K562 (cell line): Measurements from ENCODE around the gene SNX15. TPM values are rescaled to one million over a fixed set of nuclear protein-coding genes. Genes with fewer than 3 reads are reported as not detected.

Experiments
- ATAC-seq: fragments of 200-7000 bp; cut with Tn5 transposase; 3 replicates; pipeline ENCODE4 v1.9.1; 2020; ENCODE audit warnings: moderate library complexity
- BruUV-seq: library from RNA; stranded (reverse); fragments of 400-500 nt; replicated peaks from 2 replicates; lab custom pipeline; 2021; lab: Mats Ljungman, UMichigan
- CTCF ChIA-PET: fragments of 300-600 bp; formaldehyde crosslinking; extraction: SDS; loops from one replicate; lab custom pipeline; 2021; ENCODE audit warnings: low intra/inter-chr PET ratio; lab: Yijun Ruan, JAX
- POLR2A ChIA-PET: fragments of 300-600, 350-650 bp; sonication (Branson Sonifier 250); formaldehyde crosslinking; extraction: SDS; loops from one replicate; lab custom pipeline; 2021; ENCODE audit warnings: antibody characterized with exemption, inconsistent platforms; lab: Yijun Ruan, JAX
- DNase-seq, 4 experiments: peaks; one replicate each; pipeline versions ENCODE4 v3.0.0 to v3.0.0-alpha.2; 2011 to 2018; ENCODE audit warnings: low spot score in 3 of 4, mixed read lengths in 3 of 4; ENCODE audit errors: extremely low read depth in 1 of 4
- FAIRE-seq: peaks from 2 replicates; lab custom pipeline; 2011; peaks lifted over from hg19 to GRCh38; lab: Jason Lieb, UNC
- H2AFZ ChIP-seq: 2 replicates; pipeline ENCODE4 v1.6.0; 2011; ENCODE audit warnings: low read depth, low read length, control low read depth, inconsistent platforms
- H3K27ac ChIP-seq: fragments of 200-600 bp; 3 replicates; pipeline ENCODE4 v1.8.0; 2011; ENCODE audit warnings: low read depth, mild to moderate bottlenecking, control low read depth, inconsistent platforms, low read length, moderate library complexity, mixed read lengths; ENCODE audit errors: extremely low read depth
- H3K27me3 ChIP-seq, 2 experiments: fragments of 300-600 bp in 1 of 2; 2 replicates in 1 of 2; 3 replicates in 1 of 2; pipeline versions ENCODE4 v1.6.0 to v1.8.0; 2011; ENCODE audit warnings: inconsistent platforms in 2 of 2, low read length in 2 of 2, mild to moderate bottlenecking in 1 of 2, mixed read lengths in 1 of 2, moderate library complexity in 1 of 2; ENCODE audit not compliant: control insufficient read depth in 2 of 2, insufficient read depth in 2 of 2
- H3K36me3 ChIP-seq: fragments of 300-600 bp; 3 replicates; pipeline ENCODE4 v1.8.0; 2011; ENCODE audit warnings: mild to moderate bottlenecking, low read length, inconsistent platforms; ENCODE audit not compliant: control insufficient read depth, insufficient read depth
- H3K4me1 ChIP-seq, 2 experiments: fragments of 200-600 bp in 1 of 2; replicated peaks in 1 of 2; 2 replicates in 1 of 2; 3 replicates in 1 of 2; pipeline versions ENCODE4 v1.5.1 to v1.8.0; 2011; ENCODE audit warnings: inconsistent platforms in 2 of 2, low read length in 2 of 2, mild to moderate bottlenecking in 1 of 2, mixed read lengths in 1 of 2, moderate library complexity in 1 of 2; ENCODE audit not compliant: control insufficient read depth in 2 of 2, insufficient read depth in 2 of 2
- H3K4me2 ChIP-seq: 2 replicates; pipeline ENCODE4 v1.6.1; 2011; ENCODE audit warnings: low read length, control low read depth, inconsistent platforms, mixed read lengths; ENCODE audit not compliant: insufficient read depth
- H3K4me3 ChIP-seq: fragments of 200-600 bp; sonication (generic), shearing (Covaris generic); 2 replicates; pipeline ENCODE4 v1.5.1; 2016; ENCODE audit warnings: control low read depth, inconsistent platforms
- H3K79me2 ChIP-seq: fragments of 200-600 bp; 3 replicates; pipeline ENCODE4 v1.8.0; 2011; ENCODE audit warnings: low read length, inconsistent platforms; ENCODE audit not compliant: control insufficient read depth, insufficient read depth
- H3K9ac ChIP-seq, 2 experiments: 2 replicates each; pipeline versions ENCODE4 v1.6.0 to v1.6.1; 2011; ENCODE audit warnings: low read depth in 2 of 2, low read length in 2 of 2, control low read depth in 1 of 2, inconsistent platforms in 1 of 2, mild to moderate bottlenecking in 1 of 2, mixed read lengths in 1 of 2; ENCODE audit not compliant: insufficient read depth in 1 of 2
- H3K9me1 ChIP-seq: one replicate; pipeline ENCODE4 v1.6.0; 2011; ENCODE audit warnings: inconsistent platforms, mild to moderate bottlenecking, low read length, moderate library complexity; ENCODE audit not compliant: control insufficient read depth, insufficient read depth
- H3K9me3 ChIP-seq: replicated peaks from 2 replicates; pipeline ENCODE4 v1.5.1; 2011; ENCODE audit warnings: low read depth, low read length, inconsistent platforms; ENCODE audit not compliant: control insufficient read depth, insufficient read depth
- H4K20me1 ChIP-seq: replicated peaks from 2 replicates; pipeline ENCODE4 v1.6.1; 2011; ENCODE audit warnings: low read length, inconsistent platforms, mixed read lengths; ENCODE audit not compliant: control insufficient read depth, insufficient read depth
- CBX3 ChIP-seq, 2 experiments: IDR thresholded peaks; 1 replicate in 1 of 2; 2 replicates in 1 of 2; pipeline ENCODE4 v1.6.1; 2012; ENCODE audit warnings: inconsistent platforms in 2 of 2, low read length in 2 of 2, borderline replicate concordance in 1 of 2, control low read depth in 1 of 2
- U2AF1 ChIP-seq: fragments of 200-400 bp; formaldehyde crosslinking; optimal IDR thresholded peaks from 2 replicates; pipeline ENCODE3; 2017; ENCODE audit warnings: mild to moderate bottlenecking, low read depth, low read length, moderate library complexity
- XRCC4 ChIP-seq: IDR thresholded peaks from one replicate; pipeline ENCODE4 v1.6.1; 2011; ENCODE audit not compliant: insufficient read depth, insufficient read length; ENCODE audit errors: extremely low read depth
- ZKSCAN1 ChIP-seq: fragments of 150-350 bp; IDR thresholded peaks from 2 replicates; pipeline ENCODE4 v1.6.1; 2016; ENCODE audit warnings: low read depth, low read length
- ZNF316 ChIP-seq: fragments of 450-650 bp; IDR thresholded peaks from 2 replicates; pipeline ENCODE4 v1.6.1; 2016
- ZNF507 ChIP-seq: conservative IDR thresholded peaks from 2 replicates; pipeline ENCODE4 v1.6.1; 2017; ENCODE audit warnings: missing genetic modification characterization, missing compliant biosample characterization
- WGBS: fragments of 100-300 bp; shearing (Covaris generic); methylation state at CpG from one replicate; pipeline ENCODE4 v1.1.6; 2016; ENCODE audit warnings: low coverage, mixed read lengths; ENCODE audit not compliant: insufficient coverage; ENCODE audit errors: missing lambda C conversion rate; 5-methylcytosine and 5-hydroxymethylcytosine counted together
- in situ Hi-C: fragments of 300-500 bp; cut with MboI; formaldehyde crosslinking; loops from 4 replicates; pipeline ENCODE4 v1.15.0; 2018; ENCODE audit warnings: inconsistent platforms, mixed read lengths
- intact Hi-C: fragments of 100-400 bp; cut with micrococcal nuclease; formaldehyde crosslinking; loops from 2 replicates; pipeline ENCODE4 v1.14.2; 2022
- polyA plus RNA-seq, 8 experiments: library from polyadenylated mRNA; depleted of rRNA in 4 of 8; stranded (reverse) in 5 of 8; unstranded in 3 of 8; fragments of >200 nt; fragmentation: Nextera tagmentation in 2 of 8; fragmentation: Illumina TruSeq in 1 of 8; extraction: Ambion mirVana in 2 of 8; extraction: Trizol in 1 of 8; gene quantifications; 2 replicates each; pipeline versions ENCODE4 v1.2.1 to v1.2.3, GENCODE V29; 2011 to 2014; ENCODE audit warnings: inconsistent platforms in 1 of 8, missing spikeins in 1 of 8
- total RNA-seq, 7 experiments: library from RNA; depleted of rRNA in 6 of 7; stranded (reverse); fragments of >200 nt in 6 of 7; fragmentation: Illumina TruSeq in 2 of 7; extraction: Trizol in 2 of 7; gene quantifications; 2 replicates each; pipeline versions ENCODE4 v1.2.1 to v1.2.3, GENCODE V29; 2011 to 2021; ENCODE audit warnings: low replicate concordance in 1 of 7
- TF ChIP-seq, protein P1 (sequence below): sonication (generic); formaldehyde crosslinking; IDR thresholded peaks from 2 replicates; pipeline ENCODE4 v1.8.1; 2023; ENCODE audit warnings: mild to moderate bottlenecking, missing genetic modification reagents

The SNX15 gene
- total and polyA plus RNA-seq, 9 of the 15 experiments (the other 6 are each of a cell fraction or from before 2014, with no cell fraction given): 1.8 to 27.8 (median 15.2) TPM

DNA sequence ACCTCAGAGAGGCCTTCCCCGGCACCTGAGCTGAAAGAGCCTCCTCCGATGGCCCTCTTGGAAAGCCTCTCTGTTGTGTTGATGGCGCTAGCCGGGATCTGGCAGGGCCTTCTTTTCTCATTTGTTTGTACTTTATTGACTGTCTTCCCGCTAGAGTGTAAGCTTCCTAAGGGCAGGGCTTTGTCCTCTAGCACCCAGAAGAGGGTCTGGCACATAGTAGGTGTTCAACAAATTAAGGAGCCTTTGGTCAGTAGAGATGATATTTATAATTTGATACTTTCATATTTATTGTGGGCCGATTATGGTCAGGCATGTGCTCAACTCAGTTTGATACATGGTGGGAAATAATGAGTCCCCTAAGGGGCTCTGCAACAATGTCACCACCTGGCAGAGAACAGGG lies 9.3 kb upstream of the SNX15 start:
- FAIRE-seq: no peak
- H3K4me3 ChIP-seq: no peak overlapping the region
- POLR2A ChIA-PET: interaction anchor here (0.7 to 1.1 kb wide), 2 partner anchors 21 to 23 kb away, joined by 3 to 5 read pairs; partner anchors contain the start of genes BATF2 and SAC3D1
- peaks cover 42% of the 10 kb centered on the region; the same call in 2 of the 3 replicates for H3K36me3 ChIP-seq
- intact Hi-C loops: no loop called here
- no peaks in the 10 kb centered on the region for H3K27me3 ChIP-seq
- 90% methylated on average over 6 of the region's 6 CpGs for WGBS
- in situ Hi-C loops: no loop called here
- peaks cover 4% of the 10 kb centered on the region for H3K9me1 ChIP-seq
- TF ChIP-seq CBX3 (IDR thresholded peaks at IDR 0.05; ENCODE audit: borderline replicate concordance in 1 of 2, low read length in 2 of 2): peak in 1 of 2 experiments; percentile 37; a peak in 1 of 3 replicates
- TF ChIP-seq, protein P1, sequence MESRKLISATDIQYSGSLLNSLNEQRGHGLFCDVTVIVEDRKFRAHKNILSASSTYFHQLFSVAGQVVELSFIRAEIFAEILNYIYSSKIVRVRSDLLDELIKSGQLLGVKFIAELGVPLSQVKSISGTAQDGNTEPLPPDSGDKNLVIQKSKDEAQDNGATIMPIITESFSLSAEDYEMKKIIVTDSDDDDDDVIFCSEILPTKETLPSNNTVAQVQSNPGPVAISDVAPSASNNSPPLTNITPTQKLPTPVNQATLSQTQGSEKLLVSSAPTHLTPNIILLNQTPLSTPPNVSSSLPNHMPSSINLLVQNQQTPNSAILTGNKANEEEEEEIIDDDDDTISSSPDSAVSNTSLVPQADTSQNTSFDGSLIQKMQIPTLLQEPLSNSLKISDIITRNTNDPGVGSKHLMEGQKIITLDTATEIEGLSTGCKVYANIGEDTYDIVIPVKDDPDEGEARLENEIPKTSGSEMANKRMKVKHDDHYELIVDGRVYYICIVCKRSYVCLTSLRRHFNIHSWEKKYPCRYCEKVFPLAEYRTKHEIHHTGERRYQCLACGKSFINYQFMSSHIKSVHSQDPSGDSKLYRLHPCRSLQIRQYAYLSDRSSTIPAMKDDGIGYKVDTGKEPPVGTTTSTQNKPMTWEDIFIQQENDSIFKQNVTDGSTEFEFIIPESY (CRISPR knock-in tag): 0 out of 2 replicates have a peak, but pooled peaks have one; percentile 25
- TF ChIP-seq XRCC4: no peak
- TF ChIP-seq U2AF1: no peak
- TF ChIP-seq ZNF507: peak; percentile 74
- peak; percentile 55 for TF ChIP-seq ZNF316
- TF ChIP-seq ZKSCAN1: peak; percentile 93
- TF ChIP-seq, all 486 proteins: peak for 5
- no peak for DNase-seq
- H3K4me1 ChIP-seq: peaks cover 10 to 49% of the 10 kb centered on the region in 2 experiments; a peak in 4 of 5 replicates
- H3K79me2 ChIP-seq: peaks cover 25% of the 10 kb centered on the region
- no peak overlapping the region for H3K9ac ChIP-seq
- H3K9me3 ChIP-seq: no peaks in the 10 kb centered on the region; the same call in 1 of the 2 replicates
- BruUV-seq: no TSS peak
- H3K4me2 ChIP-seq: no peak overlapping the region
- CTCF ChIA-PET: no interaction called here
- no peak overlapping the region for H3K27ac ChIP-seq
- no peak overlapping the region for H2AFZ ChIP-seq
- H4K20me1 ChIP-seq: no peaks in the 10 kb centered on the region
- no peak for ATAC-seq
